Testis (tissue), 3 donors: Measurements from ENCODE around the gene LAMA3. TPM values are rescaled to one million over a fixed set of nuclear protein-coding genes. Genes with fewer than 3 reads are reported as not detected.

ENCODE experiments used
- DNase-seq: peaks from one replicate; pipeline ENCODE4 v3.0.0-alpha.2; 2019
- H3K27ac ChIP-seq, 2 donors: fragments of 200-600 bp; sonication (generic); one replicate each; pipeline ENCODE4 v1.5.1; 2019
- H3K27me3 ChIP-seq: fragments of 200-600 bp; sonication (generic); one replicate; pipeline ENCODE4 v1.5.1; 2019
- H3K36me3 ChIP-seq: fragments of 200-600 bp; sonication (generic); one replicate; pipeline ENCODE4 v1.5.1; 2017; ENCODE audit warnings: low read depth; ENCODE audit errors: missing control alignments
- H3K4me1 ChIP-seq: fragments of 200-600 bp; sonication (generic); one replicate; pipeline ENCODE4 v1.5.1; 2019
- H3K4me3 ChIP-seq, 2 donors: fragments of 200-600 bp; sonication (generic); one replicate each; pipeline ENCODE4 v1.5.1; 2017 to 2019
- H3K9me3 ChIP-seq: fragments of 200-600 bp; sonication (generic); one replicate; pipeline ENCODE4 v1.5.1; 2017
- CTCF ChIP-seq, 3 experiments: fragments of 450-650 bp in 2 of 3; fragments of 200-600 bp in 1 of 3; sonication (generic) in 1 of 3; IDR thresholded peaks; one replicate each; pipeline ENCODE4 v1.5.1; 2016 to 2019; ENCODE audit warnings: antibody characterized with exemption in 3 of 3, mild to moderate bottlenecking in 2 of 3, moderate library complexity in 1 of 3
- POLR2A ChIP-seq: fragments of 450-650 bp; IDR thresholded peaks from one replicate; pipeline ENCODE4 v1.6.1; 2017; ENCODE audit warnings: antibody characterized with exemption, mild to moderate bottlenecking, moderate library complexity
- WGBS, 2 donors: methylation state at CpG; one replicate each; pipeline ENCODE4 v1.1.5; 2018; 5-methylcytosine and 5-hydroxymethylcytosine counted together
- intact Hi-C: fragments of 100-400 bp; cut with DNase I; formaldehyde crosslinking; loops from one replicate; pipeline ENCODE4 v1.15.1; 2023; ENCODE audit warnings: low total_unique reads
- polyA plus RNA-seq: library from polyadenylated mRNA; stranded (reverse); fragments of 350-450 nt; fragmentation: Illumina TruSeq; extraction: RNeasy Lipid Tissue Mini Kit (QIAGEN cat#74804); gene quantifications from one replicate; pipeline ENCODE4 v1.2.3, GENCODE V29; 2014; ENCODE audit warnings: low read depth, low replicate concordance; ENCODE audit not compliant: insufficient read depth
- total RNA-seq, 2 donors: library from RNA; depleted of rRNA; stranded (reverse); fragments of >200 nt; gene quantifications; one replicate each; pipeline ENCODE4 v1.2.3, GENCODE V29; 2016

LAMA3 gene
- total and polyA plus RNA-seq, 3 donors from 2014 or later = 11.9 to 22.1 (median 14.1) TPM

DNA sequence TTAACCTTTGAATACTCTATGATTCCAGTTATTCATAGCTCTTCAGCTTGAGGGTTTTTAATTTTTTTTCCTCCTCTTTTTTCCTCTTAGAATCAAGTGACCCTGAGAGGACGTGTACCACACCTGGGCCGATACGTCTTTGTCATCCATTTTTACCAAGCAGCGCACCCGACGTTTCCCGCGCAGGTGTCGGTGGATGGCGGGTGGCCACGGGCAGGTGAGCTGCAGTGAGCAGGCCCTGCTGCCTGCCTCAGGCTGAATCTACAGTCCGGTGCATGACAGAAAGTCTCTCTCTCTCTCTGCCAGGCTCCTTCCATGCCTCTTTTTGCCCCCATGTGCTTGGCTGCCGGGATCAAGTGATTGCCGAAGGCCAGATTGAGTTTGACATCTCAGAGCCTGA is 153.1 kb downstream of the LAMA3 start:
- peaks cover 8% of the 10 kb centered on the region for H3K4me1 ChIP-seq
- no peaks in the 10 kb centered on the region for H3K27me3 ChIP-seq
- DNase-seq = no peak
- no peak overlapping the region for H3K4me3 ChIP-seq
- no peak overlapping the region for H3K27ac ChIP-seq
- H3K36me3 ChIP-seq = no peaks in the 10 kb centered on the region
- TF ChIP-seq POLR2A (no peak), CTCF (IDR thresholded peaks at IDR 0.05) (no peak)
- WGBS, 2 donors = 95 to 97% methylated on average over 14 of the region's 14 CpGs
- H3K9me3 ChIP-seq = no peaks in the 10 kb centered on the region
- intact Hi-C loops = no loop called here

- Histone ChIP-seq H3K4me3 (no peak overlapping the region), H3K9me3 (no peaks in the 10 kb centered on the region), H3K4me1 (peaks cover 8% of the 10 kb centered on the region), H3K27ac (no peak overlapping the region), H3K27me3 (no peaks in the 10 kb centered on the region), H3K36me3 (no peaks in the 10 kb centered on the region)
- no peak for TF ChIP-seq POLR2A
- TF ChIP-seq CTCF (IDR thresholded peaks at IDR 0.05) = no peak
- 60 to 65% methylated on average over 9 of the region's 9 CpGs for WGBS, 2 donors
- intact Hi-C loops = no loop called here
- no peak for DNase-seq
Observed at GRCh38 chr18:23844991-23845680, 155.9 kb downstream of the LAMA3 start.

DNA sequence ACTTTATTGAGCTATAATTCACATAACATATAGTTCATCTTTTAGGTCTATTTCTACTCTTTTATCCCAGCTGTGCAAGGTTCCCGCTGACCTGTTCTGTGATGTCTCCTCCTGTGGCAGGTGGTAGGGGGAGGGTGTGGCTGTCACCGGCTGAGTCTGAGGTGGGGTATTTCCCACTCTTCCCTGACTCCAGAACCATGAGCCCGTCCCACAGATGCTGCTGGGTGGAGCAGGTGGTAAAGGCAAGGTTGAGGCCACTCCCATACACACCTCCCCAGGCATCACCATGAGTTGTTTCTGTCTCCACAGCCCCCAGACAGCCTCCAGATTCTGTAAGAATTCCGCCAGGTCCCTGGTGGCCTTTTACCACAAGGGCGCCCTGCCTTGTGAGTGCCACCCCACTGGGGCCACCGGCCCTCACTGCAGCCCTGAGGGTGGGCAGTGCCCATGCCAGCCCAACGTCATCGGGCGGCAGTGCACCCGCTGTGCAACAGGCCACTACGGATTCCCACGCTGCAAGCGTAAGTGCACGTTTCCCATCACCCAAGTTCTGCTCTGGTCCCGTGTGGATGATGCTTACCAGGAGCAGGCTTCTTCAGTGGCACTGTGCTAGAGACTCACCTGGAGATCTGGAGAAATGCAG is 156.9 kb downstream of the LAMA3 start:
- Histone ChIP-seq H3K4me3 (no peak overlapping the region), H3K4me1 (peaks cover 8% of the 10 kb centered on the region), H3K27ac (no peak overlapping the region), H3K9me3 (no peaks in the 10 kb centered on the region), H3K36me3 (no peaks in the 10 kb centered on the region), H3K27me3 (no peaks in the 10 kb centered on the region)
- intact Hi-C loops = no loop called here
- TF ChIP-seq POLR2A (no peak), CTCF (IDR thresholded peaks at IDR 0.05) (no peak)
- WGBS, 2 donors = 95 to 98% methylated on average over 6 to 15 of the region's 15 CpGs
- DNase-seq = no peak

- no peaks in the 10 kb centered on the region for H3K36me3 ChIP-seq
- no peak for DNase-seq
- no peak for TF ChIP-seq POLR2A
- H3K27me3 ChIP-seq = no peaks in the 10 kb centered on the region
- peaks cover 8% of the 10 kb centered on the region for H3K4me1 ChIP-seq
- intact Hi-C loops = no loop called here
- no peak overlapping the region for H3K4me3 ChIP-seq
- H3K9me3 ChIP-seq = no peaks in the 10 kb centered on the region
- WGBS, 2 donors = 89 to 95% methylated on average over 17 to 19 of the region's 19 CpGs
- H3K27ac ChIP-seq = no peak overlapping the region
Observed at GRCh38 chr18:23847321-23847986, 158.2 kb downstream of the LAMA3 start.

DNA sequence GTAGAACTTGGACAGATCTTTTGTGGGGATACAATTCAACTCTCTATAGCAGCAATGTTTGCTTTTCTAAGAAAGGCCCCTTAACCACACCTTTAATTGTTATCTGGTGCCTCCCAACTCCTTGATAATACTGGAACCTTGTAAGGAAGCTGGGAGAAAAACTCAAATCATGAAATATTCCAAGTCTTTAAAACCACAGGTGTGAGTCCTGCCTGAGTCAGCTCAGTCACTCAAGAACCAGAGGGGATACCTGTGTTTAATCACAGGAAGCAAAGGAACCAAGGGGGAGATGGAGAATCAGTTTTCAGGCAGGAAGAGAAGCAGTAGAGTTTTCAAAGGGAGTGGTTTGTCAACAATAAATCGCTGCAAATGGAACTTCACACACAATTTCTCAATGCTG is 159.9 kb downstream of the LAMA3 start:
- WGBS, 2 donors = 85 to 86% methylated on average over 1 of the region's 1 CpG
- H3K27me3 ChIP-seq = no peaks in the 10 kb centered on the region
- H3K4me3 ChIP-seq = no peak overlapping the region
- intact Hi-C loops = no loop called here
- H3K4me1 ChIP-seq = peaks cover 8% of the 10 kb centered on the region
- H3K27ac ChIP-seq = no peak overlapping the region
- DNase-seq = no peak
- H3K9me3 ChIP-seq = no peaks in the 10 kb centered on the region
- no peak for TF ChIP-seq POLR2A
- no peak for TF ChIP-seq CTCF (IDR thresholded peaks at IDR 0.05)
- no peaks in the 10 kb centered on the region for H3K36me3 ChIP-seq
